DND-41 (cell line): ENCODE data around the gene CYP2U1.

Experiments used
- EZH2 ChIP-seq: IDR thresholded peaks from 3 replicates; pipeline ENCODE4 v1.6.1; 2012; ENCODE audit warnings: borderline replicate concordance, low read depth, mild to moderate bottlenecking, moderate library complexity, low read length, inconsistent platforms; ENCODE audit not compliant: severe bottlenecking
- TF ChIP-seq, protein P1 (sequence below): IDR thresholded peaks from 2 replicates; pipeline ENCODE4 v1.5.1; 2012; ENCODE audit warnings: borderline replicate concordance, low read length, moderate library complexity, mild to moderate bottlenecking; ENCODE audit not compliant: poor library complexity, severe bottlenecking; ENCODE audit errors: extremely low read depth

- TF ChIP-seq, protein P1, sequence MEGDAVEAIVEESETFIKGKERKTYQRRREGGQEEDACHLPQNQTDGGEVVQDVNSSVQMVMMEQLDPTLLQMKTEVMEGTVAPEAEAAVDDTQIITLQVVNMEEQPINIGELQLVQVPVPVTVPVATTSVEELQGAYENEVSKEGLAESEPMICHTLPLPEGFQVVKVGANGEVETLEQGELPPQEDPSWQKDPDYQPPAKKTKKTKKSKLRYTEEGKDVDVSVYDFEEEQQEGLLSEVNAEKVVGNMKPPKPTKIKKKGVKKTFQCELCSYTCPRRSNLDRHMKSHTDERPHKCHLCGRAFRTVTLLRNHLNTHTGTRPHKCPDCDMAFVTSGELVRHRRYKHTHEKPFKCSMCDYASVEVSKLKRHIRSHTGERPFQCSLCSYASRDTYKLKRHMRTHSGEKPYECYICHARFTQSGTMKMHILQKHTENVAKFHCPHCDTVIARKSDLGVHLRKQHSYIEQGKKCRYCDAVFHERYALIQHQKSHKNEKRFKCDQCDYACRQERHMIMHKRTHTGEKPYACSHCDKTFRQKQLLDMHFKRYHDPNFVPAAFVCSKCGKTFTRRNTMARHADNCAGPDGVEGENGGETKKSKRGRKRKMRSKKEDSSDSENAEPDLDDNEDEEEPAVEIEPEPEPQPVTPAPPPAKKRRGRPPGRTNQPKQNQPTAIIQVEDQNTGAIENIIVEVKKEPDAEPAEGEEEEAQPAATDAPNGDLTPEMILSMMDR: no peak
- no peak for TF ChIP-seq EZH2
These were observed 30.0 kb upstream of the CYP2U1 start for GRCh38 chr4:107901213-107901934.
